Transverse colon (tissue), 4 donors: Measurements from ENCODE around the gene PPM1A. TPM values are rescaled to one million over a fixed set of nuclear protein-coding genes. Genes with fewer than 3 reads are reported as not detected.

ENCODE experiments used
- DNase-seq: peaks from one replicate; pipeline ENCODE4 v3.0.0-alpha.2; 2019
- H3K27ac ChIP-seq, 4 donors: fragments of 200-600 bp; sonication (generic); 2 replicates each; pipeline ENCODE4 v1.5.1; 2016 to 2018; ENCODE audit warnings: inconsistent platforms in 4 of 4
- H3K27me3 ChIP-seq: fragments of 200-600 bp; sonication (generic); 2 replicates; pipeline ENCODE4 v1.5.1; 2017; ENCODE audit warnings: inconsistent platforms
- H3K36me3 ChIP-seq, 4 donors: fragments of 200-600 bp; sonication (generic); 2 replicates each; pipeline ENCODE4 v1.5.1; 2017 to 2019; ENCODE audit warnings: inconsistent platforms in 4 of 4
- H3K4me1 ChIP-seq, 4 donors: fragments of 200-600 bp; sonication (generic); 2 replicates each; pipeline ENCODE4 v1.5.1; 2017 to 2020; ENCODE audit warnings: inconsistent platforms in 4 of 4
- H3K4me3 ChIP-seq, 4 donors: fragments of 200-600 bp; sonication (generic); 1 replicate in 1 of 4; 2 replicates in 3 of 4; pipeline versions ENCODE4 v1.5.1 to v1.6.1; 2017 to 2019; ENCODE audit warnings: inconsistent platforms in 4 of 4
- H3K9me3 ChIP-seq, 2 donors: fragments of 200-600 bp; sonication (generic); 2 replicates each; pipeline ENCODE4 v1.5.1; 2017 to 2019; ENCODE audit warnings: inconsistent platforms in 2 of 2
- CTCF ChIP-seq, 5 experiments: fragments of 200-600 bp in 3 of 5; fragments of 450-650 bp in 2 of 5; sonication (generic) in 3 of 5; IDR thresholded peaks; 1 replicate in 2 of 5; 2 replicates in 3 of 5; pipeline ENCODE4 v1.5.1; 2016 to 2017; ENCODE audit warnings: antibody characterized with exemption in 5 of 5, inconsistent platforms in 3 of 5, mild to moderate bottlenecking in 2 of 5, moderate library complexity in 1 of 5
- EP300 ChIP-seq: sonication (generic); formaldehyde crosslinking; IDR thresholded peaks from one replicate; pipeline ENCODE4 v1.6.1; 2017; ENCODE audit warnings: antibody characterized with exemption, low read depth
- POLR2A ChIP-seq: fragments of 450-650 bp; IDR thresholded peaks from one replicate; pipeline ENCODE4 v1.6.1; 2016; ENCODE audit warnings: antibody characterized with exemption, mild to moderate bottlenecking, moderate library complexity
- POLR2AphosphoS5 ChIP-seq, 3 donors: sonication (generic); formaldehyde crosslinking; IDR thresholded peaks; one replicate each; pipeline ENCODE4 v1.6.1; 2016; ENCODE audit warnings: antibody characterized with exemption in 3 of 3
- WGBS, 2 donors: methylation state at CpG; one replicate each; pipeline ENCODE4 v1.1.5; 2018; ENCODE audit warnings: low coverage in 1 of 2; 5-methylcytosine and 5-hydroxymethylcytosine counted together
- in situ Hi-C, 4 donors: fragments of 200-750 bp; cut with MboI; loops; one replicate each; pipeline versions ENCODE4 v1.15.0 to v1.15.1; 2017; ENCODE audit warnings: low sequenced_read_pairs in 3 of 4, low pct_ligation_motif_present in 1 of 4, low pct_unique_long_range_greater_than_20kb in 1 of 4
- intact Hi-C: fragments of 100-400 bp; cut with DNase I; formaldehyde crosslinking; loops from one replicate; pipeline ENCODE4 v1.15.1; 2023; ENCODE audit warnings: low total_unique reads
- total RNA-seq, 4 donors: library from RNA; depleted of rRNA; stranded (reverse); fragments of >200 nt; gene quantifications; one replicate each; pipeline ENCODE4 v1.1.0, GENCODE V29; 2016

Gene PPM1A
- total RNA-seq, 4 donors from 2014 or later: 64.0 to 146 (median 93.2) TPM

- 61 to 65% methylated on average over 4 of the region's 4 CpGs for WGBS, 2 donors
- Histone ChIP-seq H3K27me3 (no peaks in the 10 kb centered on the region), H3K9me3 (no peaks in the 10 kb centered on the region), H3K4me3 (no peak overlapping the region), H3K27ac (no peak overlapping the region), H3K4me1 (peaks cover 5 to 35% (median 14%) of the 10 kb centered on the region in 4 donors), H3K36me3 (no peaks in the 10 kb centered on the region)
- intact Hi-C loops (no loop called here), in situ Hi-C loops (no loop called here)
- no peak for TF ChIP-seq EP300
- TF ChIP-seq CTCF (IDR thresholded peaks at IDR 0.05): no peak
- no peak for TF ChIP-seq POLR2A
- no peak for TF ChIP-seq POLR2AphosphoS5 (IDR thresholded peaks at IDR 0.05)
- no peak for DNase-seq
Observed at GRCh38 chr14:60275932-60276331, 26.9 kb downstream of the PPM1A start.

- H3K4me3 ChIP-seq: no peak overlapping the region
- in situ Hi-C loops: no loop called here
- intact Hi-C loops: no loop called here
- TF ChIP-seq EP300 (no peak), POLR2AphosphoS5 (IDR thresholded peaks at IDR 0.05) (no peak), CTCF (IDR thresholded peaks at IDR 0.05) (no peak), POLR2A (no peak)
- H3K27me3 ChIP-seq: no peaks in the 10 kb centered on the region
- no peaks in the 10 kb centered on the region for H3K36me3 ChIP-seq
- H3K9me3 ChIP-seq: no peaks in the 10 kb centered on the region
- WGBS, 2 donors: 76 to 81% methylated on average over 2 of the region's 2 CpGs
- peaks cover 5 to 35% (median 14%) of the 10 kb centered on the region in 4 donors for H3K4me1 ChIP-seq
- no peak for DNase-seq
- no peak overlapping the region for H3K27ac ChIP-seq
Observed at GRCh38 chr14:60276347-60276746, 27.3 kb downstream of the PPM1A start.

GRCh38 chr14:60277605-60278190 lies 28.7 kb downstream of the PPM1A start:
- Histone ChIP-seq H3K4me1 (peaks cover 5 to 34% (median 14%) of the 10 kb centered on the region in 4 donors), H3K27ac (no peak overlapping the region), H3K36me3 (no peaks in the 10 kb centered on the region), H3K9me3 (no peaks in the 10 kb centered on the region), H3K4me3 (no peak overlapping the region), H3K27me3 (no peaks in the 10 kb centered on the region)
- WGBS, 2 donors: 63 to 69% methylated on average over 2 of the region's 2 CpGs
- TF ChIP-seq EP300 (no peak), CTCF (IDR thresholded peaks at IDR 0.05) (no peak), POLR2A (no peak), POLR2AphosphoS5 (IDR thresholded peaks at IDR 0.05) (no peak)
- in situ Hi-C loops: no loop called here
- no peak for DNase-seq
- intact Hi-C loops: no loop called here

- Histone ChIP-seq H3K4me3 (no peak overlapping the region), H3K27ac (no peak overlapping the region), H3K9me3 (no peaks in the 10 kb centered on the region), H3K4me1 (peaks cover 5 to 30% (median 13%) of the 10 kb centered on the region in 4 donors), H3K36me3 (peaks cover 0 to 3% (median 0%) of the 10 kb centered on the region in 4 donors), H3K27me3 (no peaks in the 10 kb centered on the region)
- intact Hi-C loops: no loop called here
- in situ Hi-C loops: no loop called here
- 68 to 73% methylated on average over 2 of the region's 2 CpGs for WGBS, 2 donors
- TF ChIP-seq CTCF (IDR thresholded peaks at IDR 0.05): no peak
- DNase-seq: no peak
Observed at GRCh38 chr14:60278350-60278749, 29.3 kb downstream of the PPM1A start.
